LNCaP clone FGC (cell line): ENCODE data around the gene IQGAP2.
"Not testable (repeated sequence)": the region's sequence is repeated elsewhere in the genome, so short reads cannot be mapped to it uniquely, and the experiment has no call there.

Experiments
- DNase-seq: peaks from one replicate; pipeline ENCODE4 v3.0.0-alpha.2; 2011; ENCODE audit warnings: low read depth
- H3K4me3 ChIP-seq: 2 replicates; pipeline ENCODE4 v1.5.1; 2011; ENCODE audit warnings: mild to moderate bottlenecking, low read depth, low read length, control low read depth
- CTCF ChIP-seq: IDR thresholded peaks from 2 replicates; pipeline ENCODE4 v1.5.1; 2012; ENCODE audit warnings: mild to moderate bottlenecking; ENCODE audit not compliant: control insufficient read depth, insufficient read depth; ENCODE audit errors: extremely low read depth

The IQGAP2 gene

GRCh38 chr5:76504901-76505564 lies 101.9 kb downstream of the IQGAP2 start:
- H3K4me3 ChIP-seq, result no peak overlapping the region
- no peak for TF ChIP-seq CTCF
- no peak for DNase-seq

GRCh38 chr5:76513476-76513875 lies 110.4 kb downstream of the IQGAP2 start:
- H3K4me3 ChIP-seq, result no peak overlapping the region
- no peak for TF ChIP-seq CTCF
- no peak for DNase-seq

DNA sequence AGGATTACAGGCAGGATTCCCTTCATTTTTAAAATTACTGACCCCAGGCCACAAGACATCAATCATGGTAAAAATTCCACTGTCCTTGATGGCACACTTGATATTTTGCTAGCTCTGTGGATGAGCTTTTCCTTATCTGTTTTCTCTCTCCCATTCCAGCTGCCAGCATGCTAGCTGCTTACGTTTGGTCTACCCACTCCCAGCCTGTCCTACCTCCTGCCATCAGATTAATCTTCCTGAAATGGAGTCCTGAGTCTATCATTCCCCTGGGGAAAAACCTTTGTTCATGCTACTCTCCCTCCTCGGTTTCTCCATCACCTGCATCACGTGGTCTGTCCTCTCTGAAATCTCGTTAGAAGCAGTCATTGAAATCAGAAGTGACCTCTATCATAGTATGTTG lies 111.2 kb downstream of the IQGAP2 start:
- DNase-seq, result no peak
- no peak for TF ChIP-seq CTCF
- no peak overlapping the region for H3K4me3 ChIP-seq

DNA sequence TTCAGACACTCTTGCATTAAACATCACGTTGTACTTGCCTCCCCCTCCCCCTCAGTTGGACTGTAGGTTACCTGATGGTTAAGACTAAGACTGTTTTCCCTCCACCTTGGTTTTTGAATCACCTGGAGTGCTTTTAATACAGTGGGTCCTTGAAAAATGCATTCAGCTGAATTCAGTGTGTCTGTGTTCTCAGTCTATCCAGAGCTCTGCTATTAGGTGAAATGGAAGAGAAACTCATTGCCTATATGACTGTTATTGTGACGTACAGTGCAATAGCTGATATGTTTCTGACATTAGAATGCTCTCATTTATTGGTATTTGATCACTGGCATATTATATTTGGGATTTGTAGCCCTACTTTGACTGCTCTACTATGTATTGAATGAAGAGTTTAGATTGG lies 111.6 kb downstream of the IQGAP2 start:
- no peak for DNase-seq
- H3K4me3 ChIP-seq, result no peak overlapping the region
- no peak for TF ChIP-seq CTCF

- no peak for TF ChIP-seq CTCF
- H3K4me3 ChIP-seq, result no peak overlapping the region
- no peak for DNase-seq
Measured at GRCh38 chr5:76517334-76517733, 114.2 kb downstream of the IQGAP2 start.

DNA sequence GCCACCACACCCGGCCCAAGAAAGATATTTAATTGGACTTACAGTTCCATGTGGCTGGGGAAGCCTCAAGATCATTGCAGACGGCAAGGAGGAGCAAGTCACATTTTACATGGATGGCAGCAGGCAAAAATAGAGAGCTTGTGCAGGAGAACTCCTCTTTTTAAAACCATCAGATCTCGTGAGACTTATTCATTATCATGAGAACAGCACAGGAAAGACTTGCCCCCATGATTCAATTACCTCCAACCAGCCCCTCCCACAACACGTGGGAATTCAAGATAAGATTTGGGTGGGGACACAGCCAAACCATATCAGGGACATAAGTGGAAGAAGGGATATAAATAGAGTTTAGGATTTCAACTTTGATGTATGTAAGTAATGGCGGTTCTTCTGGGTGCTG lies 115.2 kb downstream of the IQGAP2 start:
- H3K4me3 ChIP-seq, result not testable (repeated sequence)

DNA sequence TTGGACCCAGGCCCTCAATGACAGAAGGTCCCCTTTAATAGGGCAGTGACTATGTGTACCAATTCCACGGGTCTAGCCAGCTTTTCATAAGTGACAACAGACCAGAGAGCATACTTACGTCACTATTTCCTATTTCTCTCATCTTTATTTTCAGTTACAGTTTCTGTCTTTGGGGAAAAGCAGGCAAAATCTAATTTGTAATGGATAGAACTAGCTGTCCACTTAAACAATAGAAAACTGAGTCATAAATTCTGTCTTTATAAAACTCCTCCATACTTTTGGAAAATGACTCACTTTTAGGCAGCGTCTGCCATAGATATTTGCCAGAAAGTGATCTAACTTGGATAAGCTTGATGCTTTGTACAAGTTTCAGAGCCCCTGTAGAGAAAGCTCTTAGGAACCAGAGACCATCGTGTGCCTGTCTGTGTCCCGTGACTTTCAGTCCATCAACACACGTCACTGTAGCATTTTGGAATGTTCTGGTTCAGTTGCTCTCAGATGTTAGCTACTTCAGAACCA lies 118.2 kb downstream of the IQGAP2 start:
- TF ChIP-seq CTCF, result no peak
- H3K4me3 ChIP-seq, result no peak overlapping the region
- no peak for DNase-seq

More for the DNA sequence above, 115.2 kb downstream of the IQGAP2 start:
- DNase-seq, result not testable (repeated sequence)
